Measurements from ENCODE around the gene DSG1. TPM values are rescaled to one million over a fixed set of nuclear protein-coding genes. Genes with fewer than 3 reads are reported as not detected.

The DSG1 gene
- not detected in 5 replicates for total RNA-seq (2022; extraction: Qiagen RNA extraction)

DNA sequence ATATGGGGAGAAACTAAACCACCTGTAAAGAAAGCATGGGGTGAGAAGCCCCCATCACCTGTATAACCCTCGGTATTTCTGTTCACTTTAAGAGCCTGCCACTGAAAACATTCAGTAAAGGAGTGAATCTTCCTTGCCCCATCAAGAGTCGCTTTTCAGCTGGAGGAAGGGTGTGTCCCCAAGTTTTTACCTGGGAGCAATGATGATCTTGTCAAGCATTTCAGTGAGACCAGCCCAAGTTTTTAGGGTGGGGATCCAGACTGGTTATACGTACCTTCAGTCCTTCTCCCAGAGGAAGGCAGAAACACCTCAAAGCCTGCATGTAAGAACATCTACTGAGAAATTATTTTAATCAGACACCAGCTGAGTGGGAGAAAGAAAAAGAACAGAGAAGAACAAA is at the start of gene DSG1:
Gene DSG1, plus strand, starts transcription at position 301 of the 400 bp plus-strand sequence. CDS start 141 bp downstream, outside the sequence.

DNA sequence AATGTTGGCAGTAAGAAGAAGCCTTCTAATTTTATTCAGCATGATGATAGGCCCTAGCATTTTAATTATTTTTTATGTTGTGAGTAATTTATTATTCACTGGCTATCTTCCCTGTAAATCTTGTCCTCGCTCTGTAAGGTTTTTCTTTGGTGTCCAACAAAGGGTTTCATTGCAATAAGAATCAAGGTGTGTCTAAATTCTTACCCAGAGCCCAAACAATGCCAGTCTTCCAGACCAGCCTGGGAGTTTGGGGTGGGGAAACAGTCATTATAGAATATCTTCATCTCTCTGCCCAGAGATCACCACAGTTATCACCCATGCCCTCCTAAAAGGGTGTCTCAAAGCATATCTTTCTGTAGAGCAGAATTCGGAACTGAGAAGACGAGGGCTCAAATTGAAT is 58.5 kb downstream of the DSG1 start, which contains the start of gene DSG4:
Gene DSG4, plus strand, starts transcription at position 301 of the 400 bp plus-strand sequence. CDS start 135 bp downstream, outside the sequence.

Other genes with a start within 250 kb of the DSG1 start
- 0.94 to 1.6 TPM (median 1.2 TPM) in 5 replicates for gene DSC2, start 215.7 kb upstream of the DSG1 start, total RNA-seq (2022; extraction: Qiagen RNA extraction)
- gene DSC1, start 155.3 kb upstream of the DSG1 start, total RNA-seq (2022; extraction: Qiagen RNA extraction): not detected in 5 replicates
- gene DSG4, start 58.6 kb downstream of the DSG1 start, total RNA-seq (2022; extraction: Qiagen RNA extraction): not detected in 5 replicates
- 0.01 TPM in 3 of 5 replicates, not detected in the others for gene DSG3, start 129.6 kb downstream of the DSG1 start, total RNA-seq (2022; extraction: Qiagen RNA extraction)
- gene DSG2, start 180.0 kb downstream of the DSG1 start, total RNA-seq (2022; extraction: Qiagen RNA extraction): 42.8 to 70.7 TPM (median 58.8 TPM) in 5 replicates